Common myeloid progenitor, CD34-positive (primary cell): ENCODE results near the gene CATSPER3.

Experiments
- CTCF ChIA-PET: fragments of 350-600 bp; sonication (Branson Sonifier 250); formaldehyde crosslinking; loops from one replicate; lab custom pipeline; 2021; ENCODE audit warnings: antibody characterized with exemption; lab: Charles Lee
- POLR2A ChIA-PET: fragments of 350-600 bp; sonication (Branson Sonifier 250); formaldehyde crosslinking; loops from one replicate; lab custom pipeline; 2021; ENCODE audit warnings: antibody characterized with exemption; lab: Charles Lee
- DNase-seq, 3 donors: peaks; one replicate each; pipeline versions ENCODE4 v3.0.0 to v3.0.0-alpha.2; 2013
- H3K27ac ChIP-seq, 2 experiments: 1 replicate in 1 of 2; 2 replicates in 1 of 2; pipeline ENCODE4 v1.7.0; 2013; ENCODE audit warnings: inconsistent platforms in 2 of 2, low read length in 2 of 2, mild to moderate bottlenecking in 2 of 2, low read depth in 1 of 2, moderate library complexity in 1 of 2; ENCODE audit not compliant: severe bottlenecking in 2 of 2, insufficient read depth in 1 of 2, poor library complexity in 1 of 2
- H3K27me3 ChIP-seq, 5 experiments: replicated peaks in 2 of 5; 1 replicate in 3 of 5; 2 replicates in 2 of 5; pipeline versions ENCODE4 v1.6.1 to v1.7.0; 2013; ENCODE audit warnings: low read length in 4 of 5, mild to moderate bottlenecking in 2 of 5, moderate library complexity in 2 of 5, inconsistent platforms in 1 of 5; ENCODE audit not compliant: insufficient read depth in 5 of 5, control insufficient read depth in 4 of 5
- H3K36me3 ChIP-seq, 4 experiments: 1 replicate in 2 of 4; 2 replicates in 2 of 4; pipeline versions ENCODE4 v1.6.1 to v1.7.0; 2013; ENCODE audit warnings: low read length in 3 of 4, control low read depth in 1 of 4, mild to moderate bottlenecking in 1 of 4; ENCODE audit not compliant: control insufficient read depth in 4 of 4, insufficient read depth in 4 of 4
- H3K4me1 ChIP-seq, 4 experiments: 1 replicate in 3 of 4; 2 replicates in 1 of 4; pipeline versions ENCODE4 v1.6.1 to v1.7.1; 2013; ENCODE audit warnings: low read length in 3 of 4, mild to moderate bottlenecking in 3 of 4, control low read depth in 1 of 4, inconsistent platforms in 1 of 4, moderate library complexity in 1 of 4; ENCODE audit not compliant: control insufficient read depth in 4 of 4, insufficient read depth in 4 of 4; ENCODE audit errors: control extremely low read depth in 1 of 4
- H3K4me3 ChIP-seq, 7 experiments: 1 replicate in 4 of 7; 2 replicates in 3 of 7; pipeline versions ENCODE4 v1.5.1 to v1.7.0; 2013; ENCODE audit warnings: mild to moderate bottlenecking in 7 of 7, low read length in 6 of 7, moderate library complexity in 6 of 7, inconsistent platforms in 2 of 7, low read depth in 2 of 7, control low read depth in 1 of 7; ENCODE audit not compliant: insufficient read depth in 4 of 7, control insufficient read depth in 1 of 7; ENCODE audit errors: extremely low read depth in 1 of 7
- H3K9me3 ChIP-seq, 5 experiments: 1 replicate in 4 of 5; 2 replicates in 1 of 5; pipeline versions ENCODE4 v1.6.1 to v1.7.1; 2013; ENCODE audit warnings: low read length in 4 of 5, mild to moderate bottlenecking in 2 of 5, inconsistent platforms in 1 of 5, low read depth in 1 of 5, moderate library complexity in 1 of 5; ENCODE audit not compliant: control insufficient read depth in 4 of 5, insufficient read depth in 2 of 5; ENCODE audit errors: control extremely low read depth in 1 of 5
- WGBS: methylation state at CpG from one replicate; pipeline ENCODE4 v1.1.5; 2013; ENCODE audit not compliant: insufficient coverage; 5-methylcytosine and 5-hydroxymethylcytosine counted together

Gene CATSPER3

GRCh38 chr5:134937526-134937925 is 30.2 kb upstream of the CATSPER3 start:
- ChIA-PET POLR2A (no interaction called here), CTCF (no interaction called here)
- Histone ChIP-seq H3K4me1 (no peaks in the 10 kb centered on the region), H3K9me3 (no peaks in the 10 kb centered on the region), H3K36me3 (peaks cover 3 to 34% (median 21%) of the 10 kb centered on the region in 4 experiments), H3K4me3 (no peak overlapping the region), H3K27me3 (no peaks in the 10 kb centered on the region), H3K27ac (no peak overlapping the region)
- WGBS, result 100% methylated on average over 7 of the region's 8 CpGs
- no peak for DNase-seq

- WGBS, result 99% methylated on average over 6 of the region's 6 CpGs
- Histone ChIP-seq H3K27me3 (no peaks in the 10 kb centered on the region), H3K9me3 (no peaks in the 10 kb centered on the region), H3K4me3 (no peak overlapping the region), H3K27ac (no peak overlapping the region), H3K36me3 (peaks cover 3 to 34% (median 20%) of the 10 kb centered on the region in 4 experiments), H3K4me1 (no peaks in the 10 kb centered on the region)
- CTCF ChIA-PET, result interaction anchor here (1.1 kb wide), 1 partner anchor 10 kb away, joined by 3 read pairs; no protein-coding TSS in a partner anchor
- POLR2A ChIA-PET, result no interaction called here
- no peak for DNase-seq
These were observed 29.7 kb upstream of the CATSPER3 start for GRCh38 chr5:134938030-134938429.

GRCh38 chr5:134939500-134939899 is 28.2 kb upstream of the CATSPER3 start:
- ChIA-PET POLR2A (no interaction called here), CTCF (no interaction called here)
- Histone ChIP-seq H3K9me3 (no peaks in the 10 kb centered on the region), H3K4me3 (no peak overlapping the region), H3K27me3 (no peaks in the 10 kb centered on the region), H3K27ac (no peak overlapping the region), H3K36me3 (peaks cover 3 to 34% (median 15%) of the 10 kb centered on the region in 4 experiments), H3K4me1 (no peaks in the 10 kb centered on the region)
- no peak for DNase-seq
- 100% methylated on average over 1 of the region's 1 CpG for WGBS

GRCh38 chr5:134943547-134943946 is 24.2 kb upstream of the CATSPER3 start:
- Histone ChIP-seq H3K9me3 (no peaks in the 10 kb centered on the region), H3K4me1 (no peaks in the 10 kb centered on the region), H3K4me3 (no peak overlapping the region), H3K36me3 (peaks cover 0 to 11% (median 1%) of the 10 kb centered on the region in 4 experiments), H3K27me3 (no peaks in the 10 kb centered on the region), H3K27ac (no peak overlapping the region)
- no CpG with 5 or more reads among the region's 1 CpG for WGBS
- no peak for DNase-seq
- CTCF ChIA-PET, result no interaction called here
- POLR2A ChIA-PET, result no interaction called here

- WGBS, result 25% methylated on average over 1 of the region's 1 CpG
- Histone ChIP-seq H3K36me3 (peaks cover 0 to 5% (median 1%) of the 10 kb centered on the region in 4 experiments), H3K4me3 (no peak overlapping the region), H3K4me1 (no peaks in the 10 kb centered on the region), H3K9me3 (no peaks in the 10 kb centered on the region), H3K27me3 (no peaks in the 10 kb centered on the region), H3K27ac (no peak overlapping the region)
- CTCF ChIA-PET, result interaction anchor here (1.2 kb wide), 1 partner anchor 13 kb away, joined by 4 read pairs; no protein-coding TSS in a partner anchor
- POLR2A ChIA-PET, result no interaction called here
- peak in 2 of 3 donors; percentile 24 to 51 for DNase-seq
These were observed 23.1 kb upstream of the CATSPER3 start for GRCh38 chr5:134944630-134945029.

- ChIA-PET POLR2A (no interaction called here), CTCF (interaction anchor here (1.2 kb wide), 1 partner anchor 13 kb away, joined by 4 read pairs; no protein-coding TSS in a partner anchor)
- Histone ChIP-seq H3K36me3 (peaks cover 0 to 4% (median 1%) of the 10 kb centered on the region in 4 experiments), H3K27ac (no peak overlapping the region), H3K9me3 (no peaks in the 10 kb centered on the region), H3K27me3 (no peaks in the 10 kb centered on the region), H3K4me3 (no peak overlapping the region), H3K4me1 (no peaks in the 10 kb centered on the region)
- no CpG with 5 or more reads among the region's 2 CpGs for WGBS
- DNase-seq, result no peak
These were observed 22.7 kb upstream of the CATSPER3 start for GRCh38 chr5:134945041-134945440.

GRCh38 chr5:134948911-134949310 is 18.8 kb upstream of the CATSPER3 start:
- DNase-seq, result no peak
- Histone ChIP-seq H3K9me3 (peaks cover 0 to 5% (median 3%) of the 10 kb centered on the region in 5 experiments), H3K4me1 (no peaks in the 10 kb centered on the region), H3K36me3 (peaks cover 0 to 3% (median 0%) of the 10 kb centered on the region in 4 experiments), H3K4me3 (no peak overlapping the region), H3K27me3 (no peaks in the 10 kb centered on the region), H3K27ac (no peak overlapping the region)
- ChIA-PET POLR2A (no interaction called here), CTCF (no interaction called here)
- no CpG with 5 or more reads among the region's 5 CpGs for WGBS
